ENCODE measurements around the gene NDUFV3.
"Not testable (repeated sequence)": the region's sequence is repeated elsewhere in the genome, so short reads cannot be mapped to it uniquely, and the experiment has no call there.

GRCh38 chr21:42951193-42951592 lies 58.1 kb downstream of the NDUFV3 start:
- TF ChIP-seq, protein P1, sequence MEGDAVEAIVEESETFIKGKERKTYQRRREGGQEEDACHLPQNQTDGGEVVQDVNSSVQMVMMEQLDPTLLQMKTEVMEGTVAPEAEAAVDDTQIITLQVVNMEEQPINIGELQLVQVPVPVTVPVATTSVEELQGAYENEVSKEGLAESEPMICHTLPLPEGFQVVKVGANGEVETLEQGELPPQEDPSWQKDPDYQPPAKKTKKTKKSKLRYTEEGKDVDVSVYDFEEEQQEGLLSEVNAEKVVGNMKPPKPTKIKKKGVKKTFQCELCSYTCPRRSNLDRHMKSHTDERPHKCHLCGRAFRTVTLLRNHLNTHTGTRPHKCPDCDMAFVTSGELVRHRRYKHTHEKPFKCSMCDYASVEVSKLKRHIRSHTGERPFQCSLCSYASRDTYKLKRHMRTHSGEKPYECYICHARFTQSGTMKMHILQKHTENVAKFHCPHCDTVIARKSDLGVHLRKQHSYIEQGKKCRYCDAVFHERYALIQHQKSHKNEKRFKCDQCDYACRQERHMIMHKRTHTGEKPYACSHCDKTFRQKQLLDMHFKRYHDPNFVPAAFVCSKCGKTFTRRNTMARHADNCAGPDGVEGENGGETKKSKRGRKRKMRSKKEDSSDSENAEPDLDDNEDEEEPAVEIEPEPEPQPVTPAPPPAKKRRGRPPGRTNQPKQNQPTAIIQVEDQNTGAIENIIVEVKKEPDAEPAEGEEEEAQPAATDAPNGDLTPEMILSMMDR (IDR thresholded peaks at IDR 0.05; ENCODE audit: poor library complexity, severe bottlenecking) = not testable (repeated sequence)
- not testable (repeated sequence) for TF ChIP-seq TAF1 (IDR thresholded peaks at IDR 0.05; ENCODE audit: low read depth); POLR2AphosphoS5 (IDR thresholded peaks at IDR 0.05); RAD21 (conservative IDR thresholded peaks at IDR 0.05)

Data from neural cell (in vitro differentiated cells).